SK-N-SH treated with all-trans-retinoic acid at 6 μM for 48 hours (cell line): Measurements from ENCODE around the gene CST1.
"Not testable (repeated sequence)": the region's sequence is repeated elsewhere in the genome, so short reads cannot be mapped to it uniquely, and the experiment has no call there.

Source experiments
- CREB5 ChIP-seq: fragments of 250-450 bp; sonication (Bioruptor Pico); IDR thresholded peaks from 2 replicates; pipeline ENCODE4 v1.5.1; 2020; ENCODE audit warnings: low read depth, mild to moderate bottlenecking, moderate library complexity
- RARB ChIP-seq: fragments of 250-450 bp; sonication (Bioruptor Pico); IDR thresholded peaks from 2 replicates; pipeline ENCODE4 v1.8.0; 2021; ENCODE audit warnings: mild to moderate bottlenecking, moderate library complexity
- SNAI2 ChIP-seq: fragments of 250-450 bp; sonication (Bioruptor Pico); IDR thresholded peaks from 2 replicates; pipeline ENCODE4 v1.5.0; 2020; ENCODE audit warnings: mild to moderate bottlenecking, moderate library complexity
- TCF4 ChIP-seq: fragments of 250-450 bp; sonication (Bioruptor Pico); IDR thresholded peaks from 2 replicates; pipeline ENCODE4 v1.8.0; 2021; ENCODE audit warnings: mild to moderate bottlenecking, moderate library complexity, borderline replicate concordance
- ZFP3 ChIP-seq: fragments of 250-450 bp; sonication (Bioruptor Pico); IDR thresholded peaks from 2 replicates; pipeline ENCODE4 v1.5.0; 2020; ENCODE audit warnings: mild to moderate bottlenecking, moderate library complexity
- ZFP30 ChIP-seq: fragments of 450-650 bp; formaldehyde crosslinking; IDR thresholded peaks from 2 replicates; pipeline ENCODE4 v1.5.0; 2022; ENCODE audit warnings: mild to moderate bottlenecking, moderate library complexity
- ZNF565 ChIP-seq: fragments of 450-650 bp; formaldehyde crosslinking; conservative IDR thresholded peaks from 2 replicates; pipeline ENCODE4 v1.5.0; 2020; ENCODE audit warnings: low read depth, mild to moderate bottlenecking, moderate library complexity

GRCh38 chr20:23719351-23719750 is 31.4 kb downstream of the CST1 start:
- not testable (repeated sequence) for TF ChIP-seq ZFP30 (CRISPR knock-in tag); TCF4 (CRISPR knock-in tag); SNAI2 (CRISPR knock-in tag); ZNF565; ZFP3 (CRISPR knock-in tag); RARB (CRISPR knock-in tag); CREB5 (CRISPR knock-in tag)
